ENCODE measurements around the gene IFT52.
"Not testable (repeated sequence)": the region's sequence is repeated elsewhere in the genome, so short reads cannot be mapped to it uniquely, and the experiment has no call there.

IFT52 gene

GRCh38 chr20:43650997-43651525 lies 60.3 kb downstream of the IFT52 start:
- no peaks in the 10 kb centered on the region for H3K4me1 ChIP-seq (ENCODE audit: control insufficient read depth, insufficient read depth, low read length, poor library complexity, severe bottlenecking)
- peaks cover 12% of the 10 kb centered on the region for H3K36me3 ChIP-seq (ENCODE audit: control insufficient read depth, insufficient read depth, low read length)
- 65 to 88% methylated on average over 2 to 3 of the region's 3 CpGs for WGBS, 2 experiments (ENCODE audit: insufficient coverage in 2 of 2)
- H3K4me3 ChIP-seq (ENCODE audit: extremely low read depth, insufficient read depth, low read length, poor library complexity, severe bottlenecking): no peak overlapping the region
- no peak overlapping the region for H3K27ac ChIP-seq (ENCODE audit: low read depth, low read length, severe bottlenecking)
- no peaks in the 10 kb centered on the region for H3K9me3 ChIP-seq (ENCODE audit: control insufficient read depth, low read length)

DNA sequence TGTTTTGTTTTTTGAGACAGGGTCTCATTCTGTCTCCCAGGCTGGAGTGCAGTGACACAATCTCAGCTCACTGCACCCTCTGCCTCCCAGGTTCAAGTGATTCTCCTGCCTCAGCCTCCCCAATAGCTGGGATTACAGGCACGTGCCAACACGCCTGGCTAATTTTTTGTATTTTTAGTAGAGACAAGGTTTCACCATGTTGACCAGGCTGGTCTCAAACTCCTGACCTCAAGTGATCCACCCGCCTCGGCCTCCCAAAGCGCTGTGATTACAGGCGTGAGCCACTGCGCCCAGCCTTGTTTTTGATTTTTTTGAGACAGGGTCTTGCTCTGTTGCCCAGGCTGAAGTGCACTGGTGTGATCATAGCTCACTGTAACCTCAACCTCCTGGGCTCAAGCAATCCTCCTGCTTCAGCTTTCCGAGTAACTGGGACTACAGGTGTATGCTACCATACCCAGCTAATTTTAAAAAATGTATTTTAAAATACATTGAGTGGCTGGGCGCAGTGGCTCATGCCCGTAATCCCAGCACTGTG lies 61.0 kb downstream of the IFT52 start:
- H3K27ac ChIP-seq (ENCODE audit: low read depth, low read length, severe bottlenecking): not testable (repeated sequence)

DNA sequence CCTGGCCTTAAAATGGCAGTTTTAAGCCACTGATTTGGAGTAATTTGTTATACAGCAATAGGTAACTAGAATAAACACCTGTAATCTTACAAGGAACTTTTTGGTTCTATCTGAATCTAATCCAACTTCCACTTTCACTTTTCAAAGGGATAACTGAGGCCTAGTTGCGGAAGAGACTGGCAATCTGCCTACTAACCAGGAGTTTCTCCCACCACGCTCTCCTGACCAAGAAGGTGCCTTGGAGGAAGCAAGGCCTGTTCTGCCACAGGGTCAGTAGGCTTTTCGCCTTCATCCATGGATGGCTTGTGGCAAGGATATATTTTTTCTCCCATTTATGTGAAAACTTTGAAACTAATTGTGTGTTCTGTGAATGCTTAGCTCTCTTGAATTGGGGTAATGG lies 63.2 kb downstream of the IFT52 start:
- H3K27ac ChIP-seq (ENCODE audit: low read depth, low read length, severe bottlenecking): no peak overlapping the region
- no peaks in the 10 kb centered on the region for H3K9me3 ChIP-seq (ENCODE audit: control insufficient read depth, low read length)
- no peak overlapping the region for H3K4me3 ChIP-seq (ENCODE audit: extremely low read depth, insufficient read depth, low read length, poor library complexity, severe bottlenecking)
- 93 to 100% methylated on average over 2 to 3 of the region's 3 CpGs for WGBS, 2 experiments (ENCODE audit: insufficient coverage in 2 of 2)
- peaks cover 5% of the 10 kb centered on the region for H3K4me1 ChIP-seq (ENCODE audit: control insufficient read depth, insufficient read depth, low read length, poor library complexity, severe bottlenecking)
- no peaks in the 10 kb centered on the region for H3K36me3 ChIP-seq (ENCODE audit: control insufficient read depth, insufficient read depth, low read length)

More for the DNA sequence above, 61.0 kb downstream of the IFT52 start:
- not testable (repeated sequence) for H3K36me3 ChIP-seq (ENCODE audit: control insufficient read depth, insufficient read depth, low read length); H3K4me1 ChIP-seq (ENCODE audit: control insufficient read depth, insufficient read depth, low read length, poor library complexity, severe bottlenecking); H3K4me3 ChIP-seq (ENCODE audit: extremely low read depth, insufficient read depth, low read length, poor library complexity, severe bottlenecking); H3K9me3 ChIP-seq (ENCODE audit: control insufficient read depth, low read length)
- 96% methylated on average over 6 to 7 of the region's 10 CpGs for WGBS, 2 experiments (ENCODE audit: insufficient coverage in 2 of 2)

GRCh38 chr20:43655176-43655575 lies 64.4 kb downstream of the IFT52 start:
- H3K4me1 ChIP-seq (ENCODE audit: control insufficient read depth, insufficient read depth, low read length, poor library complexity, severe bottlenecking); H3K4me3 ChIP-seq (ENCODE audit: extremely low read depth, insufficient read depth, low read length, poor library complexity, severe bottlenecking); H3K9me3 ChIP-seq (ENCODE audit: control insufficient read depth, low read length); H3K27ac ChIP-seq (ENCODE audit: low read depth, low read length, severe bottlenecking); H3K36me3 ChIP-seq (ENCODE audit: control insufficient read depth, insufficient read depth, low read length): not testable (repeated sequence)
- WGBS, 2 experiments (ENCODE audit: insufficient coverage in 2 of 2): 88 to 96% methylated on average over 4 of the region's 6 CpGs

GRCh38 chr20:43655937-43656336 lies 65.2 kb downstream of the IFT52 start:
- Histone ChIP-seq H3K4me3 (ENCODE audit: extremely low read depth, insufficient read depth, low read length, poor library complexity, severe bottlenecking) (no peak overlapping the region), H3K9me3 (ENCODE audit: control insufficient read depth, low read length) (no peaks in the 10 kb centered on the region), H3K27ac (ENCODE audit: low read depth, low read length, severe bottlenecking) (no peak overlapping the region), H3K36me3 (ENCODE audit: control insufficient read depth, insufficient read depth, low read length) (no peaks in the 10 kb centered on the region), H3K4me1 (ENCODE audit: control insufficient read depth, insufficient read depth, low read length, poor library complexity, severe bottlenecking) (peaks cover 5% of the 10 kb centered on the region)
- 86 to 96% methylated on average over 2 of the region's 3 CpGs for WGBS, 2 experiments (ENCODE audit: insufficient coverage in 2 of 2)

DNA sequence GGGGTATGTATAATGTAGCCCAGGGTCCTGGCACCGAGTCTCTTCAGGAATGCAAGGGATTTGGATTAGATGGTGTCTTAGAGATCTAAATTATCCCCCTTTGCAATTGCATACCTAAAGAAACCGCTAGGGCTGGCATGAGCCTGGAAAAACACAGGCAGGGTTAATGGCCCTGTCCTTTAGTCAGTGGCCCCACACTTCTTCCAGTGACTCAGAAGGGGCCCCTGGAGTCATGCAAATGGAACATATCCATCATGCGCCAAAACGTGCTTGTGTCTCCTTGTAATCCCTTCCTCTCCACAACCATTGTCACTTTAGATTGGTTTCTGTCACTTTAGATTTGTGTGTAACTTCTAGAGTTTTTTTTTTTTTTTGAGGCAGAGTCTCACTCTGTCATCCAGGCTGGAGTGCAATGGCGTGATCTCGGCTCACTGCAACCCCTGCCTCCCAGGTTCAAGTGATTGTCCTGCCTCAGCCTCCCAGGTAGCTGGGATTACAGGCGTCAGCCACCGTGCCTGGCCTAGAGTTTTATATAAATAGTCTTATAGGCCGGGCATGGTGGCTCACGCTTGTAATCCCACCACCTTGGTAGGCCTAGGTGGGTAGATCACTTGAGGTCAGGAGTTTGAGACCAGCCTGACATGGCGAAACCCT lies 67.5 kb downstream of the IFT52 start:
- Histone ChIP-seq H3K9me3 (ENCODE audit: control insufficient read depth, low read length) (no peaks in the 10 kb centered on the region), H3K27ac (ENCODE audit: low read depth, low read length, severe bottlenecking) (peak overlapping the region; percentile 73), H3K4me1 (ENCODE audit: control insufficient read depth, insufficient read depth, low read length, poor library complexity, severe bottlenecking) (peaks cover 5% of the 10 kb centered on the region), H3K4me3 (ENCODE audit: extremely low read depth, insufficient read depth, low read length, poor library complexity, severe bottlenecking) (peak overlapping the region; percentile 68), H3K36me3 (ENCODE audit: control insufficient read depth, insufficient read depth, low read length) (no peaks in the 10 kb centered on the region)
- 61 to 94% methylated on average over 2 to 3 of the region's 11 CpGs for WGBS, 2 experiments (ENCODE audit: insufficient coverage in 2 of 2)

GRCh38 chr20:43658723-43659419 lies 68.1 kb downstream of the IFT52 start:
- H3K4me3 ChIP-seq (ENCODE audit: extremely low read depth, insufficient read depth, low read length, poor library complexity, severe bottlenecking): no peak overlapping the region
- 80% methylated on average over 1 of the region's 6 CpGs; no CpG with 5 or more reads in 1 of the 2 experiments for WGBS, 2 experiments (ENCODE audit: insufficient coverage in 2 of 2)
- no peak overlapping the region for H3K27ac ChIP-seq (ENCODE audit: low read depth, low read length, severe bottlenecking)
- H3K9me3 ChIP-seq (ENCODE audit: control insufficient read depth, low read length): no peaks in the 10 kb centered on the region
- H3K4me1 ChIP-seq (ENCODE audit: control insufficient read depth, insufficient read depth, low read length, poor library complexity, severe bottlenecking): peaks cover 5% of the 10 kb centered on the region
- no peaks in the 10 kb centered on the region for H3K36me3 ChIP-seq (ENCODE audit: control insufficient read depth, insufficient read depth, low read length)

- no peak overlapping the region for H3K4me3 ChIP-seq (ENCODE audit: extremely low read depth, insufficient read depth, low read length, poor library complexity, severe bottlenecking)
- 73 to 100% methylated on average over 1 to 2 of the region's 2 CpGs for WGBS, 2 experiments (ENCODE audit: insufficient coverage in 2 of 2)
- no peaks in the 10 kb centered on the region for H3K9me3 ChIP-seq (ENCODE audit: control insufficient read depth, low read length)
- no peak overlapping the region for H3K27ac ChIP-seq (ENCODE audit: low read depth, low read length, severe bottlenecking)
- peaks cover 9% of the 10 kb centered on the region for H3K4me1 ChIP-seq (ENCODE audit: control insufficient read depth, insufficient read depth, low read length, poor library complexity, severe bottlenecking)
- H3K36me3 ChIP-seq (ENCODE audit: control insufficient read depth, insufficient read depth, low read length): no peaks in the 10 kb centered on the region
These were observed 72.4 kb downstream of the IFT52 start for GRCh38 chr20:43662943-43663655.

GRCh38 chr20:43665466-43666176 lies 74.9 kb downstream of the IFT52 start:
- WGBS, 2 experiments (ENCODE audit: insufficient coverage in 2 of 2): 56 to 63% methylated on average over 3 to 5 of the region's 6 CpGs
- Histone ChIP-seq H3K9me3 (ENCODE audit: control insufficient read depth, low read length) (no peaks in the 10 kb centered on the region), H3K4me3 (ENCODE audit: extremely low read depth, insufficient read depth, low read length, poor library complexity, severe bottlenecking) (no peak overlapping the region), H3K36me3 (ENCODE audit: control insufficient read depth, insufficient read depth, low read length) (peaks cover 15% of the 10 kb centered on the region), H3K27ac (ENCODE audit: low read depth, low read length, severe bottlenecking) (peak overlapping the region; percentile 29), H3K4me1 (ENCODE audit: control insufficient read depth, insufficient read depth, low read length, poor library complexity, severe bottlenecking) (peaks cover 9% of the 10 kb centered on the region)
